Measurements from ENCODE around the gene GRB14.

The GRB14 gene

GRCh38 chr2:164620457-164620856 lies 825 bp downstream of the GRB14 start:
- in situ Hi-C loops (cut with HindIII; ENCODE audit: low sequenced_read_pairs): no loop called here
- no peak for DNase-seq (ENCODE audit: low read depth)
- TF ChIP-seq CTCF (IDR thresholded peaks at IDR 0.05; ENCODE audit: low read depth, low read length, missing control alignments): no peak
- H3K4me3 ChIP-seq (ENCODE audit: low read depth, low read length): peak overlapping the region; percentile 64

- no peak for DNase-seq (ENCODE audit: low read depth)
- in situ Hi-C loops (cut with HindIII; ENCODE audit: low sequenced_read_pairs): no loop called here
- TF ChIP-seq CTCF (IDR thresholded peaks at IDR 0.05; ENCODE audit: low read depth, low read length, missing control alignments): no peak
- H3K4me3 ChIP-seq (ENCODE audit: low read depth, low read length): no peak overlapping the region
Observed at GRCh38 chr2:164617466-164617865, 3.8 kb downstream of the GRB14 start.

- H3K4me3 ChIP-seq (ENCODE audit: low read depth, low read length): no peak overlapping the region
- no peak for DNase-seq (ENCODE audit: low read depth)
- in situ Hi-C loops (cut with HindIII; ENCODE audit: low sequenced_read_pairs): no loop called here
- no peak for TF ChIP-seq CTCF (IDR thresholded peaks at IDR 0.05; ENCODE audit: low read depth, low read length, missing control alignments)
Observed at GRCh38 chr2:164613321-164613982, 7.8 kb downstream of the GRB14 start.

GRCh38 chr2:164609790-164610189 lies 11.5 kb downstream of the GRB14 start:
- DNase-seq (ENCODE audit: low read depth): no peak
- no peak for TF ChIP-seq CTCF (IDR thresholded peaks at IDR 0.05; ENCODE audit: low read depth, low read length, missing control alignments)
- in situ Hi-C loops (cut with HindIII; ENCODE audit: low sequenced_read_pairs): no loop called here
- H3K4me3 ChIP-seq (ENCODE audit: low read depth, low read length): no peak overlapping the region

GRCh38 chr2:164606557-164606956 lies 14.7 kb downstream of the GRB14 start:
- in situ Hi-C loops (cut with HindIII; ENCODE audit: low sequenced_read_pairs): no loop called here
- no peak overlapping the region for H3K4me3 ChIP-seq (ENCODE audit: low read depth, low read length)
- peak; percentile 61 for DNase-seq (ENCODE audit: low read depth)
- no peak for TF ChIP-seq CTCF (IDR thresholded peaks at IDR 0.05; ENCODE audit: low read depth, low read length, missing control alignments)

GRCh38 chr2:164605295-164605694 lies 16.0 kb downstream of the GRB14 start:
- no peak for DNase-seq (ENCODE audit: low read depth)
- H3K4me3 ChIP-seq (ENCODE audit: low read depth, low read length): no peak overlapping the region
- TF ChIP-seq CTCF (IDR thresholded peaks at IDR 0.05; ENCODE audit: low read depth, low read length, missing control alignments): no peak
- in situ Hi-C loops (cut with HindIII; ENCODE audit: low sequenced_read_pairs): no loop called here
